Testis (tissue), 5 donors: ENCODE results near the gene FAM236B. TPM values are rescaled to one million over a fixed set of nuclear protein-coding genes. Genes with fewer than 3 reads are reported as not detected.
"Not testable (repeated sequence)": the region's sequence is repeated elsewhere in the genome, so short reads cannot be mapped to it uniquely, and the experiment has no call there.

Source experiments
- DNase-seq: peaks from one replicate; pipeline ENCODE4 v3.0.0-alpha.2; 2019
- H3K27ac ChIP-seq, 2 donors: fragments of 200-600 bp; sonication (generic); one replicate each; pipeline ENCODE4 v1.5.1; 2019
- H3K27me3 ChIP-seq: fragments of 200-600 bp; sonication (generic); one replicate; pipeline ENCODE4 v1.5.1; 2019
- H3K36me3 ChIP-seq: fragments of 200-600 bp; sonication (generic); one replicate; pipeline ENCODE4 v1.5.1; 2017; ENCODE audit warnings: low read depth; ENCODE audit errors: missing control alignments
- H3K4me1 ChIP-seq: fragments of 200-600 bp; sonication (generic); one replicate; pipeline ENCODE4 v1.5.1; 2019
- H3K4me3 ChIP-seq, 2 donors: fragments of 200-600 bp; sonication (generic); one replicate each; pipeline ENCODE4 v1.5.1; 2017 to 2019
- H3K9me3 ChIP-seq: fragments of 200-600 bp; sonication (generic); one replicate; pipeline ENCODE4 v1.5.1; 2017
- WGBS, 2 donors: methylation state at CpG; one replicate each; pipeline ENCODE4 v1.1.5; 2018; 5-methylcytosine and 5-hydroxymethylcytosine counted together
- intact Hi-C: fragments of 100-400 bp; cut with DNase I; formaldehyde crosslinking; loops from one replicate; pipeline ENCODE4 v1.15.1; 2023; ENCODE audit warnings: low total_unique reads
- long read RNA-seq, 2 donors: transcript quantifications; one replicate each; lab custom pipeline, GENCODE V29; 2026
- polyA plus RNA-seq: library from polyadenylated mRNA; stranded (reverse); fragments of 350-450 nt; fragmentation: Illumina TruSeq; extraction: RNeasy Lipid Tissue Mini Kit (QIAGEN cat#74804); gene quantifications from one replicate; pipeline ENCODE4 v1.2.3, GENCODE V29; 2014; ENCODE audit warnings: low read depth, low replicate concordance; ENCODE audit not compliant: insufficient read depth
- total RNA-seq, 2 donors: library from RNA; depleted of rRNA; stranded (reverse); fragments of >200 nt; gene quantifications; one replicate each; pipeline ENCODE4 v1.2.3, GENCODE V29; 2016

Gene FAM236B
- total RNA-seq (100 to 1,000 TPM in 1 of 2 donors, 10 to 100 TPM in 1; 38.3 to 117 TPM), polyA plus RNA-seq (238 TPM)
- long read RNA-seq, donor 1, transcript FAM236B-201 (3 exons, 465 nt): major isoform, 36 of 62 reads
- long read RNA-seq, donor 1, partial matches to known transcripts: 0 of 62 reads
- long read RNA-seq, donor 1, other reads (novel, unspliced or antisense): 26 of 62 reads
- long read RNA-seq, donor 2, transcript FAM236B-201 (3 exons, 465 nt): major isoform, 11 of 22 reads
- long read RNA-seq, donor 2, partial matches to known transcripts: 11 of 22 reads
- long read RNA-seq, donor 2, other reads (novel, unspliced or antisense): 0 of 22 reads

DNA sequence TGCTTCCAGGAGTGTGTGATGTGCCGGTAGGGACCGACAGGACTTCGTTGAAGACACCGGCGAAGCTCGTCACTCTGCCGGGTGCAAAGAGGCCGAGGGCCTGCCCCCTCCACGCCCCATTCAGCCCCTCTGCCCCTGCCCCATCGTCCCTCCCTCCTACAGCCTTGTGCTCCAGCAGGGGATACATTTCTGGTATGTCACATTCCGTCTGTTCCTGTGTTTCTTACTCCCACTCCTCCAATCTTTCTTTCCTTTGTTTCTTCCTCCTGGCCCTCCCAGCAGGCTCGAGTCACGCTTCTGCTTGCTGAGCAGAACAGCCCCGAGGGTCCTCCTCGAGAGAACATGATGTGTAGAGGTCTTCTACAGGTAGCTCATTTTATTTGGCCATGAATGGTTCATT lies at the start of gene FAM236B:
Gene FAM236B, minus strand, starts transcription at position 101 of the 400 bp plus-strand sequence. Its CDS starts 100 bp downstream, at position 1.
- H3K27me3 ChIP-seq, DNase-seq, intact Hi-C loops, H3K4me3 ChIP-seq, H3K36me3 ChIP-seq, H3K27ac ChIP-seq, H3K4me1 ChIP-seq, H3K9me3 ChIP-seq: not testable (repeated sequence)
- WGBS, 2 donors: no CpG with 5 or more reads among the region's 15 CpGs

DNA sequence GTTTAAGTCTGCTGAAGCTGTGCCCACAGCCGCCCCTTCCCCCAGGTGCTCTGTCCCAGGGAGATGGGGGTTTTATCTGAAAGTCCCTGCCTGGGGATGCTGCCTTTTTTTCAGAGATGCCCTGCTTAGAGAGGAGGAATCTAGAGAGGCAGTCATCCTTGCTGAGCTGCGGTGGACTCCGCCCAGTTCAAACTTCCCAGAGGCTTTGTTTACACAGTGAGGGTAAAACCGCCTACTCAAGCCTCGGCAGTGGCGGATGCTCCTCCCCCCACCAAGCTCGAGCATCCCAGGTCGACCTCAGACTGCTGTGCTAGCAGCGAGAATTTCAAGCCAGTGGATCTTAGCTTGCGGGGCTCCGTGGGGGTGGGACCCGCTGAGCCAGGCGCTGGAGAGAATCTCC lies 48.2 kb upstream of the FAM236B start:
- H3K9me3 ChIP-seq, H3K4me3 ChIP-seq, H3K36me3 ChIP-seq, DNase-seq, H3K4me1 ChIP-seq, H3K27me3 ChIP-seq, H3K27ac ChIP-seq, intact Hi-C loops: not testable (repeated sequence)
- no CpG with 5 or more reads among the region's 13 CpGs for WGBS, 2 donors

DNA sequence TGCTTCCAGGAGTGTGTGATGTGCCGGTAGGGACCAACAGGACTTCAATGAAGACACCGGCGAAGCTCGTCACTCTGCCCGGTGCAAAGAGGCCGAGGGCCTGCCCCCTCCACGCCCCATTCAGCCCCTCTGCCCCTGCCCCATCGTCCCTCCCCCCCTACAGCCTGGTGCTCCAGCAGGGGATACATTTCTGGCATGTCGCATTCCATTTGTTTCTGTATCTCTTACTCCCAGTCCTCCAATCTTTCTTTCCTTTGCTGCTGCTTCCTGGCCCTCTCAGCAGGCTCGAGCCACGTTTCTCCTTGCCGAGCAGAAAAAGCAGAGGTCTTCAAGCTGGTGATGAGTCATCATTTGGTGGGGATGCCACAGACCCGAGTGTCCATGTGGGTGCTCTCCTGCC lies 25.6 kb upstream of the FAM236B start, which contains the start of gene FAM236D:
Gene FAM236D, minus strand, starts transcription at position 101 of the 400 bp plus-strand sequence. Its CDS starts 100 bp downstream, at position 1.
- H3K9me3 ChIP-seq, DNase-seq, intact Hi-C loops, H3K27ac ChIP-seq, H3K4me1 ChIP-seq, H3K36me3 ChIP-seq, H3K4me3 ChIP-seq, H3K27me3 ChIP-seq: not testable (repeated sequence)
- no CpG with 5 or more reads among the region's 13 CpGs for WGBS, 2 donors

GRCh38 chrX:72790390-72790789 lies 7.9 kb upstream of the FAM236B start:
- DNase-seq, H3K9me3 ChIP-seq, H3K4me3 ChIP-seq, H3K4me1 ChIP-seq, intact Hi-C loops, H3K27ac ChIP-seq, H3K36me3 ChIP-seq, H3K27me3 ChIP-seq: not testable (repeated sequence)
- no CpG with 5 or more reads among the region's 3 CpGs for WGBS, 2 donors

- H3K36me3 ChIP-seq, H3K4me3 ChIP-seq, H3K27me3 ChIP-seq, H3K4me1 ChIP-seq, H3K27ac ChIP-seq, DNase-seq, intact Hi-C loops, H3K9me3 ChIP-seq: not testable (repeated sequence)
- WGBS, 2 donors: no CpG with 5 or more reads among the region's 1 CpG
Measured at GRCh38 chrX:72788142-72788541, 5.7 kb upstream of the FAM236B start.

DNA sequence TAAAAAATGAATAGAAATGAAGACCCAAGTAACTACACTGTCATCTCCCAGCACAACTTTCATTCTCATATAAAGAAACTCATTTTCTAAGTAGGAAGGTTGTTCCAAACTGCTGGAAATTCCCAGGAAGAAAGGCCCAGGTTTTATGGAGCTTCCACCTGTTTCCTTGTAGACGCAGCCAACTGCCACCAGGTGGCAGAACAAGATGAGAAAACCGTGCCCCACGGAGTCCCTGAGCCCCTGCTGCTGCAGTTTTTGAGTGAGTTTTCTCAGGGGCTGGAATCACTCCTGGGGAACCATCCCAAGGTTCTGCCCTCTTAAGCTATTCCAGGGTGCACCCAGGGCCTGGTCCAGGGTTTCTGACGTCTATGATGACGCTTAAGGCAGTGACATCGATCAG lies 1.5 kb upstream of the FAM236B start:
- intact Hi-C loops: not testable (repeated sequence)

DNA sequence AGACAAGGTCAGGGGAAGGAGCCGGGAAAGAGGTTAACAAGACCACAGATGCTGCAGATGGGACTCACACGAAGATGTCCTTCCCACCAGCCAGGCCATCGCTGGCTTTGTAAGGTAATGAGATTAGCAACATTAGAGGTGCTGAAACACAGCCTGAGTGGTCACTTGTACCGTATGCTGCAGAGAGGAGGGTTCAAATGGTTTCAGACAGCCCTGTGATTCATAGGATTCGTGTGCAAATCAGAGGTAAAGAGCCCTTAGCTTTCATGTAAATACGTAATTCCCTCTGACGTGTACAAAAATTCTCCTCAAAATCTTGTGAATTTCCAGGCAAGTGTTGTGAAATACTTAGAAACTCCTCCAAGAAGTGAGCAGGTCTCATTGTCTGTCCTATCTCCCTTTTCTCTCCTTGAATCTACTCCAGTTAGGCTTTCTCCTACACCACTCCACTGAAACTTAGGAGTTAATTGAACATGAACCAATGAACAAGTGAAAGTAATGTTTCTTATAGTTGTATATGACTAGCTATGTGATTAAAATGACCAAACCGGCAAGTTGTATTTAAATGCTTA lies 991 bp upstream of the FAM236B start:
- H3K4me1 ChIP-seq, H3K9me3 ChIP-seq, H3K27ac ChIP-seq, DNase-seq, intact Hi-C loops, H3K27me3 ChIP-seq, H3K36me3 ChIP-seq, H3K4me3 ChIP-seq: not testable (repeated sequence)
- no CpG with 5 or more reads among the region's 8 CpGs for whole genome bisulfite sequencing, 2 donors

More for the DNA sequence above, 1.5 kb upstream of the FAM236B start:
- H3K9me3 ChIP-seq, H3K27me3 ChIP-seq, H3K27ac ChIP-seq, H3K4me1 ChIP-seq, H3K36me3 ChIP-seq, H3K4me3 ChIP-seq, DNase-seq: not testable (repeated sequence)
- WGBS, 2 donors: no CpG with 5 or more reads among the region's 6 CpGs

DNA sequence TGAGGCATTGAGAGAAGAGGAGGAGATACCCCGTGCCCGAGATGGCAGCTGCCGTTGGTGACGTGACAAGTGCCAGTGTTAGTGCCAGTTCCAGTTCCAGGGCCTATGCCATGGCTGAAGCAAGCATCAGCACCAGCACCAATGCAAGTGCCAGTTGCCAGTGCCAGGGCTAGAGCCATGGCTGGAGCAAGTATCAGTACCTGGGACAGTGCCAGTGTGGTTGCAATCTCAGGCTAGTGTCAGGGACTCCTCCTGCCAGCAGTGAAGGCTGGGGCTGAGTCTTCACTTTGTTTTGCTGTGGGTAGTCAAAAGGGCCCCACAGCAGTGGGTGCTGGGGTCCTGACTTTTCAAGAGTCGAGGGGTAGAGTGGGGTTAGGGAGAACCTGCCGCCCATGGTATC lies 4.3 kb downstream of the FAM236B start:
- H3K36me3 ChIP-seq, H3K4me1 ChIP-seq, H3K9me3 ChIP-seq, H3K4me3 ChIP-seq, H3K27ac ChIP-seq, H3K27me3 ChIP-seq, DNase-seq, intact Hi-C loops: not testable (repeated sequence)
- no CpG with 5 or more reads among the region's 6 CpGs for WGBS, 2 donors

- H3K36me3 ChIP-seq, H3K27ac ChIP-seq, H3K27me3 ChIP-seq, H3K9me3 ChIP-seq, H3K4me3 ChIP-seq, intact Hi-C loops, DNase-seq, H3K4me1 ChIP-seq: not testable (repeated sequence)
- WGBS, 2 donors: no CpG with 5 or more reads among the region's 15 CpGs
Measured at GRCh38 chrX:72777467-72777790, 5.0 kb downstream of the FAM236B start.

DNA sequence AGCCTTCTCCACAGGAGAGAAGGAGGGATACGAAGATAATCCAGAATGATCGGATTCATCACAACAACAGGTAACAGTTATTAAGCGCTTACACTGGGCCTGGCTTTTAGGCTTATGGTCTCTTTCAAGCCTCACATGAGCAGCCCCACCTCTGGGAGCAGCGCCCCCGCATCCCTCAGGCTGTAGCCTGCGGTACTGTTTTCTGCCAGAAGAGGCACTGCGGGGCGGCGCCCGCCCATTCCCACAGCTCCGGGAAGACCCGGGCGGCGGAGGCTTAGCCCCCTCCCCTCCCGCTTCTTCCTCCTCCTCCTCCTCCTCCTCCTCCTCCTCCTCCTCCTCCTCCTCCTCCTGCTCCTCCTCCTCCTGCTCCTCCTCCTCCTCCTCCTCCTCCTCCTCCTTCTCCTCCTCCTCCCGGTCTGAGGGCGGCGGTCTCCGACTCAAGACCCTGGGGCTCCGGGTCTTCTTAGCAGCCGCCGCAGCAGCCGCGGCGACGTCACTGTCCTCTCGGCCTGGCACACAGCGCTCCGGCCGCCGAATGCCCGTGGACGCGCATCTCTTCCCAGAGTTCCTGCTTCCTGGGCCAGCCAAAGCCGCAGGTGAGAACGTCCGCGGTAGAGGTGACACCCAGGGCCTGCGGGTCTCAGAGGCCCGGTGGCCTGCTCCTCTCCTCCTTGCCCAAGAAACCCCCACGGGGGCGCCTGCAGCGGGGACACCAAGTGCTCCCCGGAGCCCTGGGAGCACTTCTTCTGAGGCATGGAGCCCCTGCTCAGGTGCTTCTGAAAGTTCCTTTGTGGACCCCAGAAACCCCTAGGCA lies 5.6 kb downstream of the FAM236B start, which contains the start of gene DMRTC1B:
Gene DMRTC1B, plus strand, starts transcription at position 238 of the 814 bp plus-strand sequence. CDS start 68,246 bp downstream, outside the sequence.
- H3K9me3 ChIP-seq, H3K36me3 ChIP-seq, H3K27me3 ChIP-seq, H3K27ac ChIP-seq, DNase-seq, H3K4me1 ChIP-seq, H3K4me3 ChIP-seq, intact Hi-C loops: not testable (repeated sequence)
- no CpG with 5 or more reads among the region's 44 CpGs for WGBS, 2 donors

DNA sequence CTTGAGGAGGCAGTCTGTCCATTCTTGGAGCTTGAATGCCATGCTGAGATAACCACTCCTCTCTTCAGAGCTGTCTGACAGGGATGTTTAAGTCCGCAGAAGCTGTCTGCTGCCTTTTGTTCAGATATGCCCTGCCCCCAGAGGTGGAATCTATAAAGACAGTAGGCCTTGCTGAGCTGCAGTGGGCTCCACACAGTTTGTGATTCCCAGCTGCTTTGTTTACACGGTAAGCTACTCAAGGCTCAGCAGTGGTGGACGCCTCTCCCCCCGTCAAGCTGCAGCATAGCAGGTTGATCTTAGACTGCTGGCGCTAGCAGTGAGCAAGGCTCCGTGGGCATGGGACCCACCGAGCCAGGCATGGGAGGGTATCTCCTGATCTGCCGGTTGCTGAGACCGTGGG lies 22.0 kb downstream of the FAM236B start:
- DNase-seq, H3K4me3 ChIP-seq, H3K27ac ChIP-seq, H3K36me3 ChIP-seq, intact Hi-C loops, H3K9me3 ChIP-seq, H3K4me1 ChIP-seq, H3K27me3 ChIP-seq: not testable (repeated sequence)
- no CpG with 5 or more reads among the region's 9 CpGs for WGBS, 2 donors

DNA sequence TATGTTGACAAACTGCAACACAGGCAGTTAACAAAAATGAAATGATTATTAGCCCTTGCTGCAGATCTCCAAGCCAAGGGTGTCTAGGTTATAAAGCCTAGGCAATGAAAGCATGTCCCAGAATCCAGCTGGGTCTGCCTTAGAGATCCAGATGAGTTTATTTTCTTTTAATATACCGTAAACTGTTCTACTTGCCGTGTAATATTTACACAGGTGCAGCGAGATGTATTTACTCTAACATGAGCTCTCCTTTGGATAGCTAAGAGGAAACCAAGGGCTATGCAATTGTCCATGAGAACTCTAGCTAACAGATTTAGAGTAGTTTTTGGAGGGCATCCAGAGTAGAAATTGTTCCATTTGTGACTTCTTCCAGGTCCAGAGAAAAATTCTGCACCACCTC lies 33.9 kb downstream of the FAM236B start:
- intact Hi-C loops, H3K4me3 ChIP-seq, H3K9me3 ChIP-seq, H3K4me1 ChIP-seq, DNase-seq, H3K27ac ChIP-seq, H3K36me3 ChIP-seq, H3K27me3 ChIP-seq: not testable (repeated sequence)
- WGBS, 2 donors: no CpG with 5 or more reads among the region's 3 CpGs
